AG09319 (cell line): Measurements from ENCODE around the gene TOP3B.

ENCODE experiments used
- DNase-seq: peaks from one replicate; pipeline ENCODE4 v3.0.0-alpha.2; 2010; ENCODE audit warnings: low read depth; ENCODE audit errors: extremely low read depth
- CTCF ChIP-seq: IDR thresholded peaks from 2 replicates; pipeline ENCODE4 v1.5.1; 2011; ENCODE audit warnings: low read depth, mild to moderate bottlenecking, inconsistent platforms, low read length, moderate library complexity

TOP3B gene

DNA sequence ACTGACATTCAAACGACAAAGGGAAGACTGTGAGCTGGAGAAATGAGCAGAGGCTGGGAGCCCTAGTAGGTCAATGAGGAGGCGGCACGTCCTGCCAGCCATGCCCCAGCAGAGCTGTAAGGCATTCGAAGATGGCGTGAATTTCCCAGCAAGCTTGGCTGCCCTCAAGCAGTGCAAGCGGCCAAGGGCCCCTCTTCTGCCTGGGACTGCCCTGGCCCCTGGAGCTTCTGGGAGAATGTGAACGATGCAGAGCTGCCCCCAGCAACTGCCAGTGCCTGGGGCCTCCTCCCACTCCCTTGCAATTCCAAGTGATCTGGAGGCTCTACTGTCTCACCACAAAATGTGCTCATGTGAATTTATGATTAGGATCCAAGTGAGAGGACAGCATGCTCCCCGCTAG is 34.2 kb downstream of the TOP3B start:
- TF ChIP-seq CTCF: no peak
- DNase-seq: no peak

- no peak for DNase-seq
- peak; percentile 64 for TF ChIP-seq CTCF
Observed at GRCh38 chr22:21947040-21948014, 35.3 kb downstream of the TOP3B start.

GRCh38 chr22:21946262-21946925 is 36.2 kb downstream of the TOP3B start:
- no peak for TF ChIP-seq CTCF
- no peak for DNase-seq

GRCh38 chr22:21945453-21946261 is 36.9 kb downstream of the TOP3B start:
- DNase-seq: no peak

GRCh38 chr22:21944871-21945270 is 37.7 kb downstream of the TOP3B start:
- DNase-seq: no peak
- TF ChIP-seq CTCF: no peak

More at GRCh38 chr22:21945453-21946261, 36.9 kb downstream of the TOP3B start:
- no peak for TF ChIP-seq CTCF

DNA sequence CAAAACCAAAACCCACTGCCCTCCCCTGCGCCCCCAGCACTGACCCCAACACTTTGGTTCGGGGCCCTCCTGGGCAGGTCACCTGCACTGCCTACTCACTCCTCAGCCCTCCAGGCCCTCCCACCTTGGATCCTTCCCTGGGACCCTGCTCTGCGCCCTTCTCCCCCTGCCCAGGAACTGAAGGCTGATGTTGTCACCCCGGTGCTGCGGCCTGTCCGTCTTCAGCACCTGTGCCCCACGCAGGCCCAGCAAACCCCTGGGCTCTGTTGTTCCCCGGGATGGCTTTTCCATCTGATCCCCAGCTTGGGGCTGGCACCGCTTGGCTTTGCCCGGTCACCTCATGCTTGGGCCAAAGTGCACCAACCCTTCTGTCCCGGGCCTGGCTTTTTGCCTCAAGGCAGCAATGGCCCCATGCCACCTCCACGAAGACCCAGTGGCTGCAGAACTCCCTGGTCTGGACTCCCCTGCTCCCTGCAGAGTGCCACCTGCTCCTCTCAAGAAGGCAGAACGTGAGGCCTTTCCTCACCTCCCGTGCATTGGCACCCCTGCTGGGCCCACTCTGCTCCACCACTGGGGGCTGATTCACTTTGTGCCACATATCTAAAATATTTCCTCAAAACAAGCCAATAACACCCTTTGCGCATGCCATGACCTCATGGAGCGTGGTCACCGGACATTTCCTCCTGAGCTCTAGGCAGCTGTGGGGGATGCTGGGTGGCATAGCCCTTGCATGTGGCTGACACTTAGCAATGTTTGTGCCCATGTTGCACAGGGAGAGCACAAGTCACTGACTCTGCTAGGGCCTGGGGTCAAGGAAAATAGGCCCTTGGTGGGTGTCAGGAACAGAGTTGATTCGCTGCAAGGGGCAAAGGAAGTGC is 38.8 kb downstream of the TOP3B start:
- TF ChIP-seq CTCF: no peak
- no peak for DNase-seq
